ENCODE measurements around the gene CDC25A. TPM values are rescaled to one million over a fixed set of nuclear protein-coding genes. Genes with fewer than 3 reads are reported as not detected.

The CDC25A gene
- total and polyA plus RNA-seq, 9 of the 15 experiments (the other 6 are each of a cell fraction or from before 2014, with no cell fraction given): 3.4 to 61.3 (median 51.8) TPM

DNA sequence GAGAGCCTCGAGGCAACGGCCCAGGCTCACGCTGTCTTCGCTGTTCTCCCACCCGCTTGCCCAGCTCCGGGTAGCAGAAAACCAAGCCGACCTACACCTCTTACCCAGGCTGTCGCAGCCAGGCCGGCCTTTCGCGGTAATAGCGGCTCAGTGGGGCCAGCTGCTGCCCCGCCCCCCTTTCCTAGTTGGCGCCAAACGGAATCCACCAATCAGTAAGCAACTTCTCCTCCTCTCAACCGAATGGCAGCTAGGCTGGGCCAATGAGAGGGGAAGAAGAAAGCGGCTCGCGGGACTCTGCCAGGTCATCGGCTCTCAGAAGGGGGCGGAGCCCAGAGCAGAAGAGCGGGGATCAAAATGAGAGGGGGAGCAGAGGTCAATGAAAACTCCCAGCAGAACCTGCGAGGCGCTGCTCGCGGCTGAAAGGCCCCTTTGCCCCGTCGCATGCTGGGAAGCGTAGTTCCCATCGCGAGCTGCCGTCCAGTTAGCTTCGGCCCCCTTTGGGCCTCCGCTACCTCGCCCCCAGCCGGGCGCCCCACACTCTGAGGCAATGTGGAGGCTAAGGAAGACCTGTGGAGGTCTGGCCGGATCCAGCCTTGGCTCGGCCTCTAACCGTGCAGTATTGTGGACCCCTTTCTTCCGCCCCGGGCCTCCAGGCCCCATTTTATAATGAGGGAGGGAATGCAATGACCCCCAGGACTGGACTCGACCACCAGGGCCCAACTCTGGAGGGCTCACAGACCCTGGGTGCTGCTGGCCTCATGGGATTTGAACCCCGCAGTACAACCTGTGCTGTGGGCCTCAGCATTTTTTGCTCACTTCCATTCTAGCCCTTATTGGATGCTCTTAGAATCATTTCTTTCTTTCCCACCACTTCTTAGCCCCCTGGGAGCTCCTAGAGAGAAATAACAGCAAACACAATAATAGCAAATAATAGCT, at the start of gene CDC25A (continued):
- no peak for TF ChIP-seq PURB (CRISPR knock-in tag; IDR thresholded peaks at IDR 0.05; ENCODE audit: low read depth)
- peak; percentile 93 for TF ChIP-seq NR2C2 (CRISPR knock-in tag; IDR thresholded peaks at IDR 0.05)
- peak; percentile 98 for TF ChIP-seq NR2C2 (tag; IDR thresholded peaks at IDR 0.05)
- TF ChIP-seq YY1 (IDR thresholded peaks at IDR 0.05; ENCODE audit: borderline replicate concordance in 1 of 3, control insufficient read depth in 1 of 3, extremely low read depth in 1 of 3, insufficient read depth in 3 of 3, insufficient read length in 1 of 3, insufficient replicate concordance in 2 of 3, low read depth in 1 of 3, low read length in 2 of 3): peak in 1 of 3 experiments; percentile 24
- TF ChIP-seq, protein P1, sequence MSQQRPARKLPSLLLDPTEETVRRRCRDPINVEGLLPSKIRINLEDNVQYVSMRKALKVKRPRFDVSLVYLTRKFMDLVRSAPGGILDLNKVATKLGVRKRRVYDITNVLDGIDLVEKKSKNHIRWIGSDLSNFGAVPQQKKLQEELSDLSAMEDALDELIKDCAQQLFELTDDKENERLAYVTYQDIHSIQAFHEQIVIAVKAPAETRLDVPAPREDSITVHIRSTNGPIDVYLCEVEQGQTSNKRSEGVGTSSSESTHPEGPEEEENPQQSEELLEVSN (IDR thresholded peaks at IDR 0.05; ENCODE audit: borderline replicate concordance in 1 of 2, extremely low read depth in 1 of 2, insufficient read depth in 1 of 2, insufficient read length in 1 of 2, low read depth in 1 of 2, low read length in 1 of 2, poor library complexity in 1 of 2, severe bottlenecking in 1 of 2): peak in 1 of 2 experiments; percentile 63
- TF ChIP-seq EP400 (IDR thresholded peaks at IDR 0.05): peak; percentile 90
- TF ChIP-seq, protein P2, sequence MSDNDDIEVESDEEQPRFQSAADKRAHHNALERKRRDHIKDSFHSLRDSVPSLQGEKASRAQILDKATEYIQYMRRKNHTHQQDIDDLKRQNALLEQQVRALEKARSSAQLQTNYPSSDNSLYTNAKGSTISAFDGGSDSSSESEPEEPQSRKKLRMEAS (CRISPR knock-in tag; IDR thresholded peaks at IDR 0.05): peak; percentile 52; the same call in 1 of the 2 replicates
- peak; percentile 45; the same call in 1 of the 2 replicates for TF ChIP-seq PML (IDR thresholded peaks at IDR 0.05; ENCODE audit: low read length)
- peak; percentile 83 for TF ChIP-seq POLR2AphosphoS5 (IDR thresholded peaks at IDR 0.05; ENCODE audit: control insufficient read depth, insufficient read depth, low read depth, low read length)
- TF ChIP-seq, protein P3, sequence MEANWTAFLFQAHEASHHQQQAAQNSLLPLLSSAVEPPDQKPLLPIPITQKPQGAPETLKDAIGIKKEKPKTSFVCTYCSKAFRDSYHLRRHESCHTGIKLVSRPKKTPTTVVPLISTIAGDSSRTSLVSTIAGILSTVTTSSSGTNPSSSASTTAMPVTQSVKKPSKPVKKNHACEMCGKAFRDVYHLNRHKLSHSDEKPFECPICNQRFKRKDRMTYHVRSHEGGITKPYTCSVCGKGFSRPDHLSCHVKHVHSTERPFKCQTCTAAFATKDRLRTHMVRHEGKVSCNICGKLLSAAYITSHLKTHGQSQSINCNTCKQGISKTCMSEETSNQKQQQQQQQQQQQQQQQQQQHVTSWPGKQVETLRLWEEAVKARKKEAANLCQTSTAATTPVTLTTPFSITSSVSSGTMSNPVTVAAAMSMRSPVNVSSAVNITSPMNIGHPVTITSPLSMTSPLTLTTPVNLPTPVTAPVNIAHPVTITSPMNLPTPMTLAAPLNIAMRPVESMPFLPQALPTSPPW (CRISPR knock-in tag; IDR thresholded peaks at IDR 0.05): peak; percentile 68
- TF ChIP-seq ZNF24 (IDR thresholded peaks at IDR 0.05): no peak
- TF ChIP-seq RBFOX2 (IDR thresholded peaks at IDR 0.05; ENCODE audit: low read depth, low read length): peak; percentile 94
- TF ChIP-seq POLR2G (IDR thresholded peaks at IDR 0.05; ENCODE audit: low read depth, low read length): peak; percentile 91
- peak; percentile 92 for TF ChIP-seq NR2C1 (IDR thresholded peaks at IDR 0.05)
- peak; percentile 95 for TF ChIP-seq NR2C1 (tag; IDR thresholded peaks at IDR 0.05)
- TF ChIP-seq, protein P4, sequence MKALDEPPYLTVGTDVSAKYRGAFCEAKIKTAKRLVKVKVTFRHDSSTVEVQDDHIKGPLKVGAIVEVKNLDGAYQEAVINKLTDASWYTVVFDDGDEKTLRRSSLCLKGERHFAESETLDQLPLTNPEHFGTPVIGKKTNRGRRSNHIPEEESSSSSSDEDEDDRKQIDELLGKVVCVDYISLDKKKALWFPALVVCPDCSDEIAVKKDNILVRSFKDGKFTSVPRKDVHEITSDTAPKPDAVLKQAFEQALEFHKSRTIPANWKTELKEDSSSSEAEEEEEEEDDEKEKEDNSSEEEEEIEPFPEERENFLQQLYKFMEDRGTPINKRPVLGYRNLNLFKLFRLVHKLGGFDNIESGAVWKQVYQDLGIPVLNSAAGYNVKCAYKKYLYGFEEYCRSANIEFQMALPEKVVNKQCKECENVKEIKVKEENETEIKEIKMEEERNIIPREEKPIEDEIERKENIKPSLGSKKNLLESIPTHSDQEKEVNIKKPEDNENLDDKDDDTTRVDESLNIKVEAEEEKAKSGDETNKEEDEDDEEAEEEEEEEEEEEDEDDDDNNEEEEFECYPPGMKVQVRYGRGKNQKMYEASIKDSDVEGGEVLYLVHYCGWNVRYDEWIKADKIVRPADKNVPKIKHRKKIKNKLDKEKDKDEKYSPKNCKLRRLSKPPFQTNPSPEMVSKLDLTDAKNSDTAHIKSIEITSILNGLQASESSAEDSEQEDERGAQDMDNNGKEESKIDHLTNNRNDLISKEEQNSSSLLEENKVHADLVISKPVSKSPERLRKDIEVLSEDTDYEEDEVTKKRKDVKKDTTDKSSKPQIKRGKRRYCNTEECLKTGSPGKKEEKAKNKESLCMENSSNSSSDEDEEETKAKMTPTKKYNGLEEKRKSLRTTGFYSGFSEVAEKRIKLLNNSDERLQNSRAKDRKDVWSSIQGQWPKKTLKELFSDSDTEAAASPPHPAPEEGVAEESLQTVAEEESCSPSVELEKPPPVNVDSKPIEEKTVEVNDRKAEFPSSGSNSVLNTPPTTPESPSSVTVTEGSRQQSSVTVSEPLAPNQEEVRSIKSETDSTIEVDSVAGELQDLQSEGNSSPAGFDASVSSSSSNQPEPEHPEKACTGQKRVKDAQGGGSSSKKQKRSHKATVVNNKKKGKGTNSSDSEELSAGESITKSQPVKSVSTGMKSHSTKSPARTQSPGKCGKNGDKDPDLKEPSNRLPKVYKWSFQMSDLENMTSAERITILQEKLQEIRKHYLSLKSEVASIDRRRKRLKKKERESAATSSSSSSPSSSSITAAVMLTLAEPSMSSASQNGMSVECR (CRISPR knock-in tag; IDR thresholded peaks at IDR 0.05): peak; percentile 98
- no peak for TF ChIP-seq ZNF146 (CRISPR knock-in tag; IDR thresholded peaks at IDR 0.05; ENCODE audit: unreplicated experiment)
- peak; percentile 82 for TF ChIP-seq NEUROD1 (IDR thresholded peaks at IDR 0.05; ENCODE audit: borderline replicate concordance, low read depth, low read length, partially characterized antibody)
